SK-N-DZ (cell line): ENCODE data around the gene SUCLA2.

Source experiments
- DNase-seq: peaks from one replicate; pipeline ENCODE4 v3.0.0-alpha.2; 2015; ENCODE audit warnings: low spot score

Gene SUCLA2

GRCh38 chr13:47903836-47904235, 97.2 kb downstream of the SUCLA2 start:
- DNase-seq, result no peak

- DNase-seq, result no peak
These were observed 99.6 kb downstream of the SUCLA2 start for GRCh38 chr13:47901441-47901840.

GRCh38 chr13:47898080-47898479, 103.0 kb downstream of the SUCLA2 start:
- DNase-seq, result no peak

GRCh38 chr13:47897411-47898050, 103.5 kb downstream of the SUCLA2 start:
- no peak for DNase-seq

GRCh38 chr13:47896546-47896945, 104.5 kb downstream of the SUCLA2 start:
- no peak for DNase-seq

GRCh38 chr13:47896111-47896510, 105.0 kb downstream of the SUCLA2 start:
- no peak for DNase-seq

- DNase-seq, result no peak
These were observed 107.5 kb downstream of the SUCLA2 start for GRCh38 chr13:47893527-47893926.
